SU-DHL-6 (cell line): ENCODE results near the gene WDCP.

ENCODE experiments used
- H2AFZ ChIP-seq: fragments of 200-600 bp; sonication (generic); 2 replicates; pipeline ENCODE4 v1.6.1; 2014; ENCODE audit warnings: low read depth, mild to moderate bottlenecking, moderate library complexity, mixed read lengths, antibody characterized with exemption, low read length; ENCODE audit not compliant: severe bottlenecking
- H3F3A ChIP-seq: fragments of 200-600 bp; shearing (Covaris generic); 2 replicates; pipeline ENCODE4 v1.6.0; 2016; ENCODE audit warnings: antibody characterized with exemption, mild to moderate bottlenecking; ENCODE audit not compliant: insufficient read depth
- H3K27ac ChIP-seq: fragments of 200-600 bp; sonication (generic); 2 replicates; pipeline ENCODE4 v1.5.1; 2016; ENCODE audit warnings: low read depth, mild to moderate bottlenecking, low read length, moderate library complexity, mixed read lengths
- H3K27me3 ChIP-seq: fragments of 200-600 bp; sonication (generic), shearing (Covaris generic); 2 replicates; pipeline ENCODE4 v1.6.0; 2014; ENCODE audit warnings: mild to moderate bottlenecking, low read length
- H3K36me3 ChIP-seq: fragments of 200-600 bp; sonication (generic); 2 replicates; pipeline ENCODE4 v1.6.1; 2014; ENCODE audit warnings: mild to moderate bottlenecking, low read length, mixed read lengths
- H3K4me2 ChIP-seq: fragments of 300-600, 200-600 bp; shearing (Covaris generic), sonication (generic); 2 replicates; pipeline ENCODE4 v1.6.0; 2014; ENCODE audit warnings: low read length, low read depth, mild to moderate bottlenecking; ENCODE audit not compliant: poor library complexity, severe bottlenecking
- H3K4me3 ChIP-seq: fragments of 200-600 bp; sonication (generic); 2 replicates; pipeline ENCODE4 v1.5.1; 2014; ENCODE audit warnings: antibody characterized with exemption, low read length, mild to moderate bottlenecking, mixed read lengths; ENCODE audit not compliant: insufficient read depth, poor library complexity, severe bottlenecking
- H3K79me2 ChIP-seq: fragments of 200-600 bp; sonication (generic); 2 replicates; pipeline ENCODE4 v1.6.1; 2014; ENCODE audit warnings: mild to moderate bottlenecking, low read length, moderate library complexity; ENCODE audit not compliant: insufficient read depth
- H3K9ac ChIP-seq: fragments of 200-600 bp; sonication (generic); 2 replicates; pipeline ENCODE4 v1.7.0; 2014; ENCODE audit warnings: mild to moderate bottlenecking, low read length
- H3K9me2 ChIP-seq: fragments of 200-600 bp; sonication (generic); replicated peaks from 2 replicates; pipeline ENCODE4 v1.6.1; 2014; ENCODE audit warnings: low read length; ENCODE audit not compliant: insufficient read depth
- H3K9me3 ChIP-seq: fragments of 200-600 bp; sonication (generic); 2 replicates; pipeline ENCODE4 v1.6.1; 2014; ENCODE audit warnings: low read length, mixed read lengths; ENCODE audit not compliant: insufficient read depth
- H4K20me1 ChIP-seq: fragments of 200-600 bp; sonication (generic); 2 replicates; pipeline ENCODE4 v1.6.1; 2014; ENCODE audit warnings: low read depth, mild to moderate bottlenecking, antibody characterized with exemption, low read length, moderate library complexity, mixed read lengths
- CTCF ChIP-seq: fragments of 200-600 bp; sonication (generic); IDR thresholded peaks from one replicate; pipeline ENCODE4 v1.5.1; 2017; ENCODE audit warnings: antibody characterized with exemption, mild to moderate bottlenecking, low read length, moderate library complexity; ENCODE audit not compliant: insufficient read depth, poor library complexity, severe bottlenecking
- EZH2phosphoT487 ChIP-seq: fragments of 200-600 bp; sonication (generic), shearing (Covaris generic); conservative IDR thresholded peaks from 2 replicates; pipeline ENCODE4 v1.6.1; 2018; ENCODE audit warnings: mild to moderate bottlenecking, antibody characterized with exemption, low read length, moderate library complexity, mixed read lengths

Gene WDCP

GRCh38 chr2:23992931-23993330, 54.3 kb downstream of the WDCP start:
- no peaks in the 10 kb centered on the region for H3K9me3 ChIP-seq
- no peak for TF ChIP-seq EZH2phosphoT487
- no peak for TF ChIP-seq CTCF
- no peaks in the 10 kb centered on the region for H3K27me3 ChIP-seq
- H4K20me1 ChIP-seq: no peaks in the 10 kb centered on the region
- no peak overlapping the region for H3K4me3 ChIP-seq
- H3K27ac ChIP-seq: no peak overlapping the region
- no peak overlapping the region for H3K4me2 ChIP-seq
- H3K36me3 ChIP-seq: no peaks in the 10 kb centered on the region
- H3F3A ChIP-seq: no peaks in the 10 kb centered on the region; the same call in 1 of the 2 replicates
- H3K9ac ChIP-seq: no peak overlapping the region
- H3K9me2 ChIP-seq: no peaks in the 10 kb centered on the region
- H3K79me2 ChIP-seq: no peaks in the 10 kb centered on the region
- no peak overlapping the region for H2AFZ ChIP-seq

GRCh38 chr2:23988371-23988770, 58.8 kb downstream of the WDCP start:
- H3K4me3 ChIP-seq: no peak overlapping the region
- no peak overlapping the region for H3K4me2 ChIP-seq
- TF ChIP-seq EZH2phosphoT487 (no peak), CTCF (no peak)
- no peaks in the 10 kb centered on the region for H3K79me2 ChIP-seq
- no peak overlapping the region for H3K27ac ChIP-seq
- H4K20me1 ChIP-seq: no peaks in the 10 kb centered on the region
- no peaks in the 10 kb centered on the region; the same call in 1 of the 2 replicates for H3F3A ChIP-seq
- no peaks in the 10 kb centered on the region for H3K27me3 ChIP-seq
- H3K36me3 ChIP-seq: 0 out of 2 replicates have a peak, but pooled peaks cover 4% of the 10 kb centered on the region
- no peak overlapping the region for H3K9ac ChIP-seq
- no peaks in the 10 kb centered on the region for H3K9me3 ChIP-seq
- H3K9me2 ChIP-seq: no peaks in the 10 kb centered on the region
- H2AFZ ChIP-seq: no peak overlapping the region
